GM12891 (cell line): ENCODE data around the gene ANKRD6.

ENCODE experiments used
- POLR2A ChIP-seq: IDR thresholded peaks from 2 replicates; pipeline ENCODE4 v1.6.1; 2011; ENCODE audit warnings: low read depth, low read length, control low read depth
- POLR2AphosphoS5 ChIP-seq: IDR thresholded peaks from 2 replicates; pipeline ENCODE4 v1.6.1; 2011; ENCODE audit warnings: low read depth, low read length, control low read depth
- POU2F2 ChIP-seq: IDR thresholded peaks from 2 replicates; pipeline ENCODE4 v1.6.1; 2011; ENCODE audit warnings: low read depth, mild to moderate bottlenecking, control low read depth, low read length, moderate library complexity
- SPI1 ChIP-seq: IDR thresholded peaks from 2 replicates; pipeline ENCODE4 v1.6.1; 2011; ENCODE audit warnings: low read depth, low read length, control low read depth
- TAF1 ChIP-seq: IDR thresholded peaks from 2 replicates; pipeline ENCODE4 v1.6.1; 2011; ENCODE audit warnings: low read depth, low read length, control low read depth

- TF ChIP-seq SPI1, result no peak
- TF ChIP-seq POLR2AphosphoS5, result no peak
- no peak for TF ChIP-seq POLR2A
- no peak for TF ChIP-seq TAF1
- TF ChIP-seq POU2F2, result no peak
Observed at GRCh38 chr6:89410231-89410761, 22.7 kb upstream of the ANKRD6 start.
